HCT116 (cell line): Measurements from ENCODE around the gene COTL1. TPM values are rescaled to one million over a fixed set of nuclear protein-coding genes. Genes with fewer than 3 reads are reported as not detected.

Experiments used
- ATAC-seq: fragments of 200-7000 bp; cut with Tn5 transposase; 2 replicates; pipeline ENCODE4 v1.9.1; 2020; ENCODE audit warnings: mild to moderate bottlenecking, moderate library complexity
- BruUV-seq: library from RNA; stranded (reverse); fragments of 400-500 nt; replicated peaks from 2 replicates; lab custom pipeline; 2021; lab: Mats Ljungman, UMichigan
- CTCF ChIA-PET: fragments of 300-600 bp; sonication (Branson Sonifier 250); formaldehyde crosslinking; loops from one replicate; lab custom pipeline; 2021; ENCODE audit warnings: antibody characterized with exemption; lab: Charles Lee
- POLR2A ChIA-PET: fragments of 300-600, 350-600 bp; sonication (Branson Sonifier 250); formaldehyde crosslinking; loops from one replicate; lab custom pipeline; 2021; ENCODE audit warnings: antibody characterized with exemption; lab: Charles Lee
- RAD21 ChIA-PET, 2 experiments: fragments of 300-600 bp; sonication (Branson Sonifier 250); formaldehyde crosslinking; loops; one replicate each; lab custom pipeline; 2023; ENCODE audit warnings: low total read pairs in 2 of 2; ENCODE audit not compliant: uncharacterized antibody in 2 of 2, unreplicated experiment in 2 of 2, low non-redundant PET in 1 of 2; lab: Charles Lee
- DNase-seq: peaks from one replicate; pipeline ENCODE4 v3.0.0-alpha.2; 2010; ENCODE audit warnings: low read depth, low spot score
- H2AFZ ChIP-seq: fragments of 200-600 bp; shearing (Covaris generic), sonication (generic); 2 replicates; pipeline ENCODE4 v1.6.1; 2017; ENCODE audit warnings: low read depth, mixed run types, mixed read lengths, antibody characterized with exemption, low read length; ENCODE audit not compliant: poor library complexity, severe bottlenecking
- H3K27ac ChIP-seq: 2 replicates; pipeline ENCODE4 v1.5.1; 2012; ENCODE audit warnings: low read depth, low read length
- H3K27me3 ChIP-seq: fragments of 200-600 bp; sonication (generic); 2 replicates; pipeline ENCODE4 v1.6.1; 2016; ENCODE audit warnings: mixed run types, low read length, mixed read lengths; ENCODE audit not compliant: insufficient read depth
- H3K36me3 ChIP-seq, 2 experiments: fragments of 200-500 bp in 1 of 2; fragments of 200-600 bp in 1 of 2; sonication (Bioruptor generic) in 1 of 2; sonication (generic) in 1 of 2; 2 replicates each; pipeline versions ENCODE4 v1.5.1 to v1.6.1; 2014 to 2016; ENCODE audit warnings: low read length in 2 of 2, inconsistent platforms in 1 of 2, mixed read lengths in 1 of 2, mixed run types in 1 of 2; ENCODE audit not compliant: insufficient read depth in 2 of 2, control insufficient read depth in 1 of 2
- H3K4me1 ChIP-seq, 2 experiments: fragments of 200-600 bp in 1 of 2; sonication (generic) in 1 of 2; 2 replicates each; pipeline versions ENCODE4 v1.5.1 to v1.6.1; 2012 to 2017; ENCODE audit warnings: low read length in 2 of 2, inconsistent platforms in 1 of 2, mild to moderate bottlenecking in 1 of 2, mixed read lengths in 1 of 2, mixed run types in 1 of 2, moderate library complexity in 1 of 2; ENCODE audit not compliant: insufficient read depth in 2 of 2, control insufficient read depth in 1 of 2
- H3K4me2 ChIP-seq: fragments of 200-600 bp; sonication (generic); 2 replicates; pipeline ENCODE4 v1.6.1; 2017; ENCODE audit warnings: mixed run types, low read length, mixed read lengths
- H3K4me3 ChIP-seq, 2 experiments: fragments of 200-600 bp in 1 of 2; sonication (generic) in 1 of 2; replicated peaks in 1 of 2; 2 replicates each; pipeline ENCODE4 v1.5.1; 2011 to 2016; ENCODE audit warnings: low read length in 2 of 2, control low read depth in 1 of 2, low read depth in 1 of 2, mild to moderate bottlenecking in 1 of 2, mixed read lengths in 1 of 2, mixed run types in 1 of 2
- H3K79me2 ChIP-seq: fragments of 200-600 bp; sonication (generic); 2 replicates; pipeline ENCODE4 v1.6.1; 2017; ENCODE audit warnings: mild to moderate bottlenecking, mixed run types, low read length, moderate library complexity, mixed read lengths; ENCODE audit not compliant: insufficient read depth
- H3K9ac ChIP-seq: fragments of 200-600 bp; sonication (generic); 2 replicates; pipeline ENCODE4 v1.6.1; 2016; ENCODE audit warnings: low read length, mixed read lengths
- H3K9me2 ChIP-seq: fragments of 200-600 bp; sonication (generic), shearing (Covaris generic); 2 replicates; pipeline ENCODE4 v1.6.1; 2017; ENCODE audit warnings: mixed run types, mild to moderate bottlenecking, moderate library complexity; ENCODE audit not compliant: insufficient read depth
- H3K9me3 ChIP-seq, 2 experiments: fragments of 200-500 bp in 1 of 2; fragments of 200-600 bp in 1 of 2; sonication (Bioruptor generic) in 1 of 2; sonication (generic) in 1 of 2; 2 replicates each; pipeline ENCODE4 v1.6.1; 2014 to 2017; ENCODE audit warnings: low read length in 2 of 2, mixed read lengths in 2 of 2, inconsistent platforms in 1 of 2, low read depth in 1 of 2, mild to moderate bottlenecking in 1 of 2, mixed run types in 1 of 2, moderate library complexity in 1 of 2; ENCODE audit not compliant: control insufficient read depth in 1 of 2, insufficient read depth in 1 of 2
- H4K20me1 ChIP-seq: fragments of 200-600 bp; sonication (generic), shearing (Covaris generic); 2 replicates; pipeline ENCODE4 v1.6.1; 2017; ENCODE audit warnings: mixed run types, mild to moderate bottlenecking, moderate library complexity; ENCODE audit not compliant: insufficient read depth
- ATF3 ChIP-seq: IDR thresholded peaks from 2 replicates; pipeline ENCODE4 v1.6.1; 2012
- CBX3 ChIP-seq: IDR thresholded peaks from 2 replicates; pipeline ENCODE4 v1.6.1; 2012; ENCODE audit warnings: low read depth
- CEBPB ChIP-seq: IDR thresholded peaks from 2 replicates; pipeline ENCODE4 v1.6.1; 2012; ENCODE audit warnings: low read depth
- ELF1 ChIP-seq: IDR thresholded peaks from 2 replicates; pipeline ENCODE4 v1.6.1; 2012; ENCODE audit warnings: low read depth, borderline replicate concordance
- EZH2 ChIP-seq: fragments of 200-600 bp; sonication (generic); IDR thresholded peaks from 2 replicates; pipeline ENCODE4 v1.6.1; 2017; ENCODE audit warnings: antibody characterized with exemption, mixed run types
- EZH2phosphoT487 ChIP-seq: fragments of 200-600 bp; IDR thresholded peaks from 2 replicates; pipeline ENCODE4 v1.6.1; 2018; ENCODE audit warnings: antibody characterized with exemption, borderline replicate concordance
- MAX ChIP-seq: IDR thresholded peaks from 2 replicates; pipeline ENCODE4 v1.6.1; 2012
- POLR2A ChIP-seq: IDR thresholded peaks from 2 replicates; pipeline ENCODE4 v1.7.0; 2011; ENCODE audit warnings: borderline replicate concordance; ENCODE audit not compliant: insufficient read depth, insufficient read length; ENCODE audit errors: extremely low read depth
- POLR2AphosphoS5 ChIP-seq: IDR thresholded peaks from 2 replicates; pipeline ENCODE4 v1.6.1; 2011; ENCODE audit warnings: mild to moderate bottlenecking, low read depth, low read length, moderate library complexity
- RAD21 ChIP-seq: IDR thresholded peaks from 2 replicates; pipeline ENCODE4 v1.6.1; 2012; ENCODE audit warnings: low read depth, mild to moderate bottlenecking
- SIN3A ChIP-seq: IDR thresholded peaks from 2 replicates; pipeline ENCODE4 v1.6.1; 2012; ENCODE audit warnings: low read depth
- SP1 ChIP-seq: IDR thresholded peaks from 2 replicates; pipeline ENCODE4 v1.6.1; 2012; ENCODE audit warnings: low read depth
- SRF ChIP-seq: IDR thresholded peaks from 2 replicates; pipeline ENCODE4 v1.6.1; 2012; ENCODE audit warnings: low read depth
- TCF7L2 ChIP-seq: IDR thresholded peaks from 2 replicates; pipeline ENCODE4 v1.7.0; 2011; ENCODE audit warnings: borderline replicate concordance, inconsistent platforms; ENCODE audit not compliant: insufficient read depth, insufficient read length; ENCODE audit errors: extremely low read depth
- YY1 ChIP-seq: IDR thresholded peaks from 2 replicates; pipeline ENCODE4 v1.6.1; 2011; ENCODE audit warnings: low read length, low read depth, moderate library complexity, mild to moderate bottlenecking; ENCODE audit not compliant: insufficient replicate concordance; ENCODE audit errors: extremely low read depth
- ZBTB33 ChIP-seq: IDR thresholded peaks from 2 replicates; pipeline ENCODE4 v1.6.1; 2011; ENCODE audit warnings: mild to moderate bottlenecking, low read length, moderate library complexity; ENCODE audit not compliant: insufficient replicate concordance; ENCODE audit errors: extremely low read depth
- ZFX ChIP-seq: fragments of 450-650 bp; IDR thresholded peaks from 2 replicates; pipeline ENCODE4 v1.6.1; 2017
- ZNF274 ChIP-seq: fragments of 200-500 bp; sonication (Bioruptor generic); IDR thresholded peaks from 2 replicates; pipeline ENCODE4 v1.6.1; 2014; ENCODE audit warnings: mild to moderate bottlenecking, low read depth, low read length, inconsistent platforms
- intact Hi-C: fragments of 100-400 bp; cut with micrococcal nuclease; formaldehyde crosslinking; loops from 2 replicates; pipeline ENCODE4 v1.10.0; 2022
- total RNA-seq: library from RNA; stranded (reverse); gene quantifications from one replicate; pipeline ENCODE4 v1.2.1, GENCODE V29; 2021; ENCODE audit not compliant: unreplicated experiment
- TF ChIP-seq, protein P1 (sequence below): IDR thresholded peaks from 2 replicates; pipeline ENCODE4 v1.6.1; 2012; ENCODE audit warnings: low read depth

Gene COTL1
- total RNA-seq, 1 experiment from 2014 or later, result 276 TPM

DNA sequence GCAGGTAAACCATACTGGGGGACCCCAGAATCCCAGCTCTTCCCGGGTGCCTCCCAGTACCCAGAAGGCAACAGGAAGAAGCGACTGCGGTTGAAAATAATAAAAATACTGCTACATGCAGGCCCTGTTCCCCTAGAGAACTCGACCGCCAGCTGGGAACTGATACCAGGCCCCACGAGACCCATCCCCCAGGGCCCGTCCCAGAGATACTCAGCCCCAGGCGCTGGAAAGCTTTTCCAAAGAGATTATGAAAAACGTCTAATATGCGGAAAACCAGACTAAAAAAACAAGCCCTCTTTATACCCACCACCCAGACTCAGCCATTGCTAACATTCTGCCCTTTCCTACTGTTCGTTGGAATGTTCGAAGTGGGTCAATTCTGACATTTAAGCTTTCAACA, 100.5 kb downstream of the COTL1 start:
- H3K79me2 ChIP-seq, result no peaks in the 10 kb centered on the region
- no peaks in the 10 kb centered on the region for H3K9me3 ChIP-seq
- ATAC-seq, result no peak
- RAD21 ChIA-PET, result no interaction called here
- intact Hi-C loops, result no loop called here
- peaks cover 0 to 20% of the 10 kb centered on the region in 2 experiments; a peak in 2 of 4 replicates for H3K4me1 ChIP-seq
- no peaks in the 10 kb centered on the region for H3K36me3 ChIP-seq
- no peak for DNase-seq
- H2AFZ ChIP-seq, result no peak overlapping the region
- no peak overlapping the region for H3K4me2 ChIP-seq
- no peak overlapping the region for H3K27ac ChIP-seq
- no TSS peak for BruUV-seq
- no peak overlapping the region for H3K4me3 ChIP-seq
- CTCF ChIA-PET, result interaction anchor here (2.3 kb wide), 1 partner anchor 11 kb away, joined by 7 read pairs; no protein-coding TSS in a partner anchor
- no peaks in the 10 kb centered on the region for H3K9me2 ChIP-seq
- H3K9ac ChIP-seq, result no peak overlapping the region
- TF ChIP-seq POLR2AphosphoS5 (no peak), TCF7L2 (no peak), EZH2 (no peak), ATF3 (no peak), RAD21 (no peak), CBX3 (no peak), ELF1 (no peak), CEBPB (no peak), SIN3A (no peak), MAX (no peak), YY1 (no peak), ZFX (no peak), EZH2phosphoT487 (no peak), ZBTB33 (no peak), SRF (no peak), SP1 (no peak), ZNF274 (no peak), POLR2A (no peak)
- TF ChIP-seq, protein P1, sequence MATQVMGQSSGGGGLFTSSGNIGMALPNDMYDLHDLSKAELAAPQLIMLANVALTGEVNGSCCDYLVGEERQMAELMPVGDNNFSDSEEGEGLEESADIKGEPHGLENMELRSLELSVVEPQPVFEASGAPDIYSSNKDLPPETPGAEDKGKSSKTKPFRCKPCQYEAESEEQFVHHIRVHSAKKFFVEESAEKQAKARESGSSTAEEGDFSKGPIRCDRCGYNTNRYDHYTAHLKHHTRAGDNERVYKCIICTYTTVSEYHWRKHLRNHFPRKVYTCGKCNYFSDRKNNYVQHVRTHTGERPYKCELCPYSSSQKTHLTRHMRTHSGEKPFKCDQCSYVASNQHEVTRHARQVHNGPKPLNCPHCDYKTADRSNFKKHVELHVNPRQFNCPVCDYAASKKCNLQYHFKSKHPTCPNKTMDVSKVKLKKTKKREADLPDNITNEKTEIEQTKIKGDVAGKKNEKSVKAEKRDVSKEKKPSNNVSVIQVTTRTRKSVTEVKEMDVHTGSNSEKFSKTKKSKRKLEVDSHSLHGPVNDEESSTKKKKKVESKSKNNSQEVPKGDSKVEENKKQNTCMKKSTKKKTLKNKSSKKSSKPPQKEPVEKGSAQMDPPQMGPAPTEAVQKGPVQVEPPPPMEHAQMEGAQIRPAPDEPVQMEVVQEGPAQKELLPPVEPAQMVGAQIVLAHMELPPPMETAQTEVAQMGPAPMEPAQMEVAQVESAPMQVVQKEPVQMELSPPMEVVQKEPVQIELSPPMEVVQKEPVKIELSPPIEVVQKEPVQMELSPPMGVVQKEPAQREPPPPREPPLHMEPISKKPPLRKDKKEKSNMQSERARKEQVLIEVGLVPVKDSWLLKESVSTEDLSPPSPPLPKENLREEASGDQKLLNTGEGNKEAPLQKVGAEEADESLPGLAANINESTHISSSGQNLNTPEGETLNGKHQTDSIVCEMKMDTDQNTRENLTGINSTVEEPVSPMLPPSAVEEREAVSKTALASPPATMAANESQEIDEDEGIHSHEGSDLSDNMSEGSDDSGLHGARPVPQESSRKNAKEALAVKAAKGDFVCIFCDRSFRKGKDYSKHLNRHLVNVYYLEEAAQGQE, result no peak
- POLR2A ChIA-PET, result interaction anchor here (0.6 kb wide), 1 partner anchor 154 kb away, joined by 3 read pairs; no protein-coding TSS in a partner anchor
- H3K27me3 ChIP-seq, result no peaks in the 10 kb centered on the region
- H4K20me1 ChIP-seq, result no peaks in the 10 kb centered on the region
